HG03175 (cell line): Measurements from ENCODE around the gene PLCH1.
"Not testable (repeated sequence)": the region's sequence is repeated elsewhere in the genome, so short reads cannot be mapped to it uniquely, and the experiment has no call there.

ENCODE experiments used
- ATAC-seq: cut with Tn5 transposase; IDR thresholded peaks from one replicate; pipeline ENCODE4 v1.9.1; 2021; ENCODE audit warnings: mild to moderate bottlenecking, moderate library complexity; ENCODE audit not compliant: unreplicated experiment

Gene PLCH1

GRCh38 chr3:155651489-155652218 is 93.2 kb downstream of the PLCH1 start:
- no peak for ATAC-seq

GRCh38 chr3:155648013-155648591 is 96.8 kb downstream of the PLCH1 start:
- ATAC-seq, result no peak

GRCh38 chr3:155647206-155647605 is 97.7 kb downstream of the PLCH1 start:
- no peak for ATAC-seq

GRCh38 chr3:155646669-155647068 is 98.2 kb downstream of the PLCH1 start:
- ATAC-seq, result no peak

GRCh38 chr3:155646128-155646527 is 98.7 kb downstream of the PLCH1 start:
- no peak for ATAC-seq

- ATAC-seq, result no peak
Observed at GRCh38 chr3:155643581-155644165, 101.2 kb downstream of the PLCH1 start.

GRCh38 chr3:155641956-155642355 is 102.9 kb downstream of the PLCH1 start:
- ATAC-seq, result no peak

GRCh38 chr3:155640098-155640497 is 104.8 kb downstream of the PLCH1 start:
- no peak for ATAC-seq

GRCh38 chr3:155639462-155640055 is 105.3 kb downstream of the PLCH1 start:
- ATAC-seq, result no peak

GRCh38 chr3:155638461-155638860 is 106.4 kb downstream of the PLCH1 start:
- ATAC-seq, result not testable (repeated sequence)

GRCh38 chr3:155637567-155637966 is 107.3 kb downstream of the PLCH1 start:
- no peak for ATAC-seq

GRCh38 chr3:155635056-155635455 is 109.8 kb downstream of the PLCH1 start:
- no peak for ATAC-seq

- ATAC-seq, result no peak
Observed at GRCh38 chr3:155634121-155634719, 110.7 kb downstream of the PLCH1 start.

GRCh38 chr3:155631323-155632019 is 113.4 kb downstream of the PLCH1 start:
- ATAC-seq, result no peak

- no peak for ATAC-seq
Observed at GRCh38 chr3:155629556-155629955, 115.3 kb downstream of the PLCH1 start.

- ATAC-seq, result no peak
Observed at GRCh38 chr3:155629056-155629455, 115.8 kb downstream of the PLCH1 start.

- not testable (repeated sequence) for ATAC-seq
Observed at GRCh38 chr3:155622647-155623046, 122.2 kb downstream of the PLCH1 start.

- not testable (repeated sequence) for ATAC-seq
Observed at GRCh38 chr3:155620552-155620951, 124.3 kb downstream of the PLCH1 start.

GRCh38 chr3:155619118-155619915 is 125.6 kb downstream of the PLCH1 start:
- no peak for ATAC-seq

- no peak for ATAC-seq
Observed at GRCh38 chr3:155618543-155618942, 126.3 kb downstream of the PLCH1 start.
